CMK (cell line): Measurements from ENCODE around the gene GALNT14.

Source experiments
- DNase-seq: peaks from one replicate; pipeline ENCODE4 v3.0.0-alpha.2; 2010; ENCODE audit warnings: low read depth

Gene GALNT14

DNA sequence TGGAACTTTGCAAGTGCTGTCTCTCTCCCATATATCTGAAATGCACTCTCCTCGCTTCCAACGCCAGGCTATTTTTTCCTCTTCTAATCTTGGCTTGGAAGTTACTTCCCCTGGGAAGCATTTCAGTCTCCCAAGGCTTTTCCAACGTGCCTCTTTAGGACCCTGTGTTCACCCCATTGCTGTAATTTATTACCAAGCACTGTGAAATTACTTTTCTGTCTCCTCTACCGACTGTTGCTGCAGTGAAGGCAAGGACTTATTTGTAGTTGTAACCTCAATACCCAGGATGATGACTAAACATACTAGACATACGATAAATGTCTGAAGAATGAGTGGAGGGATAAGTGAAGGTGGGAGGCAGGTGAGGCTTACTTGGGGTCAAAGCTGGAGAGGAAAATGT is 163.7 kb downstream of the GALNT14 start:
- DNase-seq: no peak

DNA sequence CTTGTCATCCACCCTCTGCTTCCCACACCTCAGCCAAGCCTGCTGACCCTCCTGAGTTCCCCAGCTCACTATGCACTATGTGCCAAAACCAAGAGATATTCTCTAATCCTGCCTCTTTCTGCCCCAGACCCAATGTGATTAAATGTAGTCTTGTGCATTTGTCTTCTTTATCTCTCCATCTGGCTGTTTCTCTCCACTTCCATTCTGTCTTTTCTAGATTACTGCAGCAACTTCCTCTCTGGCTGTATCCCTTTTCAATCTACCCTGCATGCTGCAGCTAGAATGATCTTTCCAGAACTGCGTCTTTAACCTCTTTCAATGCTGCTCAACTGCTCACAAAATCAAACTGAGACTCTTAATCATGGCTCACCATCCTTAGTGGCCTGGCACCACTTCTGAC is 164.1 kb downstream of the GALNT14 start:
- no peak for DNase-seq

DNA sequence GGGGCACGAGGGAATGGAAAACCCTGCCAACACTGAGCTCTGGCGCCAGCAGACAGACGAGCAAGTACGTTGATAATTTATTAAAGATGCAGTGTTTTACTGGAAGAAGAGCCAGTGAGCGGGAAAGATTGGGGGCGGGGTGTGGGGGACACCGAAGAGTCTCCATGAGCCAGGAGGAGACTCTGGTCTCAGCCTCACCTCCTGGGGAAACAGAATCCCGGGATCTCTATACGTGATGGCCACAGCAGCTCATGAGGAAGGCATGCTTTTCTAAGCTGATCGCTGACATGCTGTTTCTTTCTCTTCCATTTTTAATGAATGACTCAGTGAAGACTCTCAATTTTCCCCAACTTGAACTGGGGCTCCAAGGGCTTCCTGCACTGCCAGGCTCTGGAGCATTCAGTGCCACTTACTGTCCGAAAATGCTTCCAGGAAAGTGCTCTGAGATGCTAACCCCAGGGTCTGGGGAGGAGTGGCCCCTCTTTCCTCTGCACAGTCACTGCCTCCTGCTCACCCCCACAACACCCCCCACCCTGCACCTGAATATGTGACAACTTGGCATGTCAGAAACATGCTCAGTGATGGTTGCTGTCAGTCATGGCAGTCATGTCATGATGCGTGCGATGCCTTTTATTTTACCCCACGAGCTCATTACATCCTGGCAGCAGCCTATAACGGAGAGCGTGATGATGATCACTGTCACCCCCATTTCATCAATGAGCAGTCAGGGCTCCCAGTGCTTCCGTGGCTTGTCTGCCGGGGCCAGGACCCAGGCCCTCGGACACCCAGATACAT is 166.8 kb downstream of the GALNT14 start:
- DNase-seq: no peak

DNA sequence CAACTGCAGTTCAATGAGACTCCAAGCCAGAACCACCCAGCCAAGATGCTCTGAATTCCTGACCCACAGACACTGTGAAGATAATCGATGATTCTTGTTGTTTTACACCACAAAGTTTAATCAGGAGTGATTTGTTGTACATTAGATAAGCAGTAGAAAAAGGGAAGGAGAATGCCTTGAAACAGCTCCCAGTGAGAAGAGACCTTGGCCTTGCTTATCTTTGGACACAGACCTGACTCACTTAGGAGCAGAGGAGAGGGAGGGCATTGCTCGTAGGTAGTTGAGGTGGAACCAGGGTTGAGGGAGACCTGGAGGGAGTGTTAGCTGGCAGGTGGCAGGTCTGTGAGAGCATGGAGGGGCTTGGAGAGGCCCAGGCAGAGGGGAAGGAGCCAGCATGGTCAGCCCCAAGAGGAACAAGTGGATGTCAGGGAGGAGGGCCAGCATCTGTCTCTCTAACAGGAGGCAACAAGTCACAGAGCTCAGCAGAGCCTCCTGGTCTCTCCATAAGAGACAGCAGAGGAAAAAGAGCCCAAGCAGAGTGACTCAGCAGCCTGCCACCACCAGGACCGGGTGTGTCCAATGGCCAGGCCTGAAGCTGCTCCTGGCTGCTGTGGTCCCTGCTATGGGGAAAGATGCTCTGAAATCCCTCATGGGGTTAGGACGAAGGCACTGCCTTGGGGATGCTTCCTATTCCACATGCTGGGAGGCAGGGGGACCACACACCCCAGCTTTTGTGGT is 169.4 kb downstream of the GALNT14 start:
- no peak for DNase-seq

DNA sequence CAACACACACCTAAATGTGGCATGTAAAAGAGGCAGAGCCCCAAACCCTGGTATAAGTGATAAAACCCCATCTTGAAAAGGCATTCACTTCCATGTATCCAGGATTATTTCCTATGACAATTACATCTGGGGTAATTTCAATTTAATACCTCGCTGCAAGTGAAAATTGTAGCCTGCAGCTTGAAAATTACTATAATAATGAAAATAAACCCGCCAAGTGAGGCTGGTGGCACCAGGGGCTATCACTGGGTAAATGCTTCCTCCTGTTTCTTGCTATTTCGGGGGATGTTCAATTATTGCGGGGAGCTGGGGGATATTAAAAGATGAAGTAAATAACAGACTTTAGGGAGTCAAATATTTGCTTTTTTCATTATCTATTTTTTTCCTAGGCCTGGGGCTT is 171.5 kb downstream of the GALNT14 start:
- DNase-seq: no peak

DNA sequence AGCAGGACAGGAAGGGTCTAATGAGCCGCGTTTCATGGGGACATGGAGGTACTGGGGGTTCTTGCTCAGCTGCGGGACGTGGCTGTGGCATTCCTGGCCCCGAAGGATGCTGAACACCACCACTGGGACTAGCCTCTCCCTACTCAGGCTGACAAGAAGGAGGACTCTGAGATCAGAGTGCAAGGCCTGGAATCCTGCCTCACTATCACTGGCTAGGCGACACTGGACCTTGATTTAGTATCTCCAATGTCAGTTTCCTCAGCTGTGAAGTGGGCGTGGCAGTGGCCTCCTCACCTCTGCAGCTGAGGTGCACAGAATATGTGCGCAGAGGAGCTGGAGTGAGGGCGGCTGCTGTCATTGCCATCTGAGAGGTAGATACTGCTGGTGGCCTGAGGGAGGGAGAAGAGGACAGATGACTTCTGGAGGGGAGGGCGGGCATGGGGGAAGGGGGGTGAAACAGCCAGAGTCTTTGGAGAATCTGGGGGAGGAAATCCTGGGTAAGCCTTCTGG is 173.2 kb downstream of the GALNT14 start:
- DNase-seq: no peak

DNA sequence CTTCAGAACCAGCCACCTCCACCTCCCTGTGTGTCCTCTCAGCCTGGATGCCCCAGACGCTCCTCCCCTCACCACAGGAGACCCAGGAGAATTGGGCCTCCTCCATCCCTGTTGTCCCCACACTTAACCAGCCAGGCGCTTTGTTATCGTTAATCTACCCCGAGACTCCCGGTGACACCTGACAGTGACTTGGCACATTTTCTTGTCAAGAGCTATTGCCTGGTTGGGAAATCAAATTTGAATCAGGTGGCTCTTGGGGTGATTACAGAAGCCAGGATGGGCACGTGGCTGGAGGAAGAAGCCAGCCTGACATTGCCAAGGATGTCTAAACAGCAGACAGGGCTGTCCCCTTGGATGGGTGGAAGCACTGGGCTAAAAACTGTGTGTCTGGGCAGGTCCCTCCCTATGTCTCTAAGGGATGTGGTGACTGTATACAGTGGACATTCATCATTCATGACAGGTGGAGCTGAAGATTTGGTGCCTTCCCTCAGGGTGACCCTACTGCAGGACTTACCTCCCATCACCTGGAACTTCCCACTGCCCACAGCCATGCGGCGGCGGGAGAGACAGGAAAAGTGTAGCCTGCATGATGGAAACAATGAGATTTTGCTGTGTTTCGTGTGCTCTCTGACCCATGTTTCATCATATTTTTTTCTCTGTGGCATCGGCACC is 173.8 kb downstream of the GALNT14 start:
- DNase-seq: no peak

DNA sequence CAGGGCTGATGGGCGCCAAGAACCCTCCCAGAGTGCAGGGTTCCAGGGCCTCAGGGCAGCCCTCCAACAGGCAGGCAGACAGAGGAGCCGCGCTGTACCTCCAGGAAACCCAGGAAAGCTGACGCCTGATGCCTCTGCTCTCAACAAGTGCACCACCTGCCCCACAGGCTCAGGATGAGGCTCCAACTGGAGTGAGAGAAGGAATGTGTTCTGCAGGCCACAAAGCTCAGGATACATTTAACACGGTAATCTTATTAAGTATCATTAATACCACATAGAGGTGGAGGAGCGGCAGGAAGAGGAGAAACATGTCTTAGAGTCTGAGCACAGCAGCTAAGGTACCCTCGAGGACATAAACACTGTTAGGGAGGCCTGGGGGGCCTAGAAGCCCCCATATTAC is 175.1 kb downstream of the GALNT14 start:
- DNase-seq: no peak

DNA sequence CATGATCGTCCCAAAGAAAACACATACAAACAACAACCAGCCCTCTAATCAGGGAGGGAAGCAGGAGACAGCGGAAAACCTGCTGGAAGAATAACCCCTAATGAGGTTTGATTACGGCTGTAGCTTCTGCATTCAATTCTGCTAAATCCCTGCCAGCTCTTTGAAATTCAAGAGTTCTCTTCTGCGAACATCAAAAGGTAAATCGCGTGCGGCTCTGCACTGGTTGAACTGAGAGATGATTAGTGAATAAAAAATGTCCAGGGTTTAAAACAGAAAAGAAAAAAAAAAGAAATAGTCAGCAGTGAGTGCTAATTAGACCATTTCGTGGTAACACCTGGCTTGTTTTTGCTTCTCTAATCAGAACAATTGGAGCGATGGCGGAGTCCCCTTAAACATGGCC is 178.0 kb downstream of the GALNT14 start:
- no peak for DNase-seq

DNA sequence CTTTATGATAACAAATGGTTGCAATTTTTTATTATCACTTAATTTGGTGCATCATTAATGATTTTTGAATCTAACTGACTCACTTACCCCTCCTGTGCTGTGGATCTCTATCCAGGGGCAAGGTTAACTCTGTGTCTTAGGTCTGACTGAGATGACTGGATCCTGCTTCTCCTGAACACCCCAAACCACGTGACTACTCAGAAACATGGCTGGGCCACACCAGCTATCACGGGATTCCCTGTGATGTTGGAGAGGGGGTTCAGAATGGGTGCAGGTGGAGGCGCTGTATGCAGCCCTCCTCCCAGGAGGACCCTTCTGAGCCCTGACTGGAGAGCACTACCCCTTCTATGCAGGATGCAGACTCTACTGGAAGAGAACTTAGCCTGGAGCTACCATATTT is 178.6 kb downstream of the GALNT14 start:
- DNase-seq: no peak

DNA sequence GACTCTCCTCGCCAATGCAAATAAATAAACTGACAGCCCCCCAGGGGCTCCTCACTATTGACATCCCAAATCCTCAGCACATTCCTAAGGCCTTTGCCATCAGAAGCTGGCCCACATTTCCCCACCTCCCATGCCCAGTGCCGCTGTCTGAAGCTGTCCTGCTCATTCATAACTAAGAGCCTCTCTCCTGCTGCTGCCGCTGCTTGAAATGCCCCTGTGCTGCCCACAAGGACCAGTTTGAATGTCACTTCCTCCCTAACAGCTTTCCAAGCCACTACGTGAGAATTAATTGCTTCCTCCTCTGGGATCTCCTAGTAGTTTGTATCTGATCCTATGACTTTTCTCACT is 179.3 kb downstream of the GALNT14 start:
- DNase-seq: no peak

DNA sequence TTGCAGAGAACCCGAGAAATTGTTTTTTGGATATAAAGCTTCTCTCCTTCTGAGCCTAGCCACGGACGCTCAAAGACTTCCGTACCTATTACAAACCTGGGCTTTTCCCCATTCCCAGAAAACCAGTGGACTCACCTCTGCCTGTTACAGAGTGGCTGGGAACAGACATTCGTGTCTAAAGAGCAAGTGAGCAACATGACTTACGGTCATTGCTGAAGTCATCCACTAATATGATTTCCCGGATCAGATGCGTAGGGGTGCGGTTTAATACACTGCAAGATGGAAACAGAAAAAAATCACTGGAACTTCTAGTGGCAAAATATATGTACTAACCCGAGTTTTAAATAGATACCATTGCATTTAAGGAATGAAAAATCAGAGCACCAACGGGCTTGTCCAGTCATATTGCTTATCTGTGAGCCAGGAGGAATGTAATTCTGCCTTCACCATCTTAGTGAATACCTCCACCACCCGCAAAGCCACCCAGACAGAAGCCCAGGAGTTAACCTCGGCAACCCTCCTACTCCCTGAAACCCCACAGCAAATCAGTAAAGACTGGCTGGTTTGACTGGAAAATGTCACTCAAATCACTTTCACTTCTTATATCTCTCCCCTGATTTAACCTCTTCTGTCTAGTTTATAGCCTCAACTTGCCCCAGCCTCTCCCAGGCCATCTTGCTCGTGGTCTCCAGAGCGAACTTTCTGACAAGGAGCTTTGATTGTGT is 179.9 kb downstream of the GALNT14 start:
- no peak for DNase-seq

DNA sequence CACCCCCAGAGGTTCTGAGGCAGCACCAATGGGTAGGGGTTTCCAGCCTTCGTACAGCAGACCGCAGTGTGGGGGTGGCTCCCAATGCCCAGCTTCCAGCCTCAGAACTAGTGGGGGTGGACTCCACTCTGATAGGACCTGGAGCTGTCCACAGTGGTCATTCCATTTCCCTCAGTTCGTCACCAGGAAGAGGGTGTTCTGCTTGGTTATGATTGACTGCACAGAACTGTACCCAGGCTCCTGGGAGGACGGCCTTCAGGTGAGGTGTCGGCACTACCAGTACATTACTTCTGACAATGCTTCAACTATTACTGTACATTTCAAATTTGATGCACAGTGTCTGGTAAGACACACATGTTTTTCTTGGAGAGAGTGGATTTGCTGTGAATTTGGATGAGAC is 180.6 kb downstream of the GALNT14 start:
- no peak for DNase-seq

DNA sequence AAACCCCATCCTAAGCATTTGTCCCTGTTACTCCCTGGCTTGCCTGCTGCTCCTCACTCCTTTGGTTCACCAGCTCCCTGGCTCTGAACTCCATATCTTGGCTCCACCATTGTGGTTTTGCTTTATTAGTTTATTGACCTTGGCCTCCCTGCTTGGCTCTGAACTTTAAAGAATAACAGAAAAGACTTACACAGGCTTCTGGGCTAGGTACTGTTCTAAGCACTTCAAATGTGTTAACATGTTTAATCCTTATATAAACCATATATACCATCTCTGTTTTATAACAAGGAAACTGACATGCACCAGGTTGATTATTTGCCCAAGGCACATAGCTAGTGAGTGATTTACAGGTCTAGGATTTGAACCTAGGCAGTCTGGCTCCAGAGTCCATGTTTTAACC is 181.2 kb downstream of the GALNT14 start:
- no peak for DNase-seq

DNA sequence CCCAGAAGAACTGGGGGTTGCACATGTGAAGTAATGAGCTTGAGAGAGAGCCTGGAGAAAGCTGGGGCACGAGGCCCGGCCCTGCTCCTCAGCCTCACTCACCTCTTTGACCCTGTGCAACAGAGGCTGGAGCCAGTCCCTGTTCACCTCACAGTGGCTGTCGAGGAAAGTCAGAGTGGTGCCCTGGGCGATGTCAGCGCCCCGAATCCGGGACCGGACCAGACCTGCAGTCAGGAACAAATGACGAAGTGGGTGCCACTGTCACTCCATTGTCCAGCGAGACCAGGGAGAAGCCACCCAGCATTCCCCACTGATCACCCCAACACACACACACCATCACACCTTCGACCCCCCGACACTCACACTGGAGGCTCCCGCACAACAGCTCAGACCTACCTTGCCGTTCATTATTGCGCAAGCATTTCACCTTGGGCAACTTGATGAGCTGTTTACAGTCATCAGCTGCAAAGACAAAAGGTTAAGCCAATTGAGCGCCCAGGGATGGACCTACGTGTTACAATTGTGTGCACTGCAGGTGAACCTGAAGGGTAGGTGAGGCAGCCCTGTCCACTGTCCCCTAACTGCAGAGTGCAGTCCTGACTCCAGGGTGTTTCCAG is 182.6 kb downstream of the GALNT14 start:
- DNase-seq: no peak

DNA sequence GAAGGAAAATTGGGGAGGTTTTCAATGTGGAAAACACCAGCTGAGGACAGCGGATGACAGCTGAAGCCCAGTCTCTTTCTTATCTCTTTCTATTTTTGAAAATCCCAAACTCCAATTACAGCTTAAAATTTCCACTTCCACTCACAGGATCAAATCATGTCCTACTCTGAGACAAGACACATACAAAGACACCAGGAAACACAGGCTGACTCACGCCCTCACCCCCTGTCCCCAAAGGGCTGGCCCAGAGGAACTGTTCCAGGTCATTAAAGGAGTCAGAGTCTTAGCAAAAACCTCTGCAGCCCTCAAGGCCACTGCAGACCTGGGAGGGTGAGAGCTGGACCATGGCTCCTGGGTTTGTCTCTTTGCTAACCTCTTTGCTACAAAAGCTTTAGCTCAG is 187.9 kb downstream of the GALNT14 start:
- no peak for DNase-seq

DNA sequence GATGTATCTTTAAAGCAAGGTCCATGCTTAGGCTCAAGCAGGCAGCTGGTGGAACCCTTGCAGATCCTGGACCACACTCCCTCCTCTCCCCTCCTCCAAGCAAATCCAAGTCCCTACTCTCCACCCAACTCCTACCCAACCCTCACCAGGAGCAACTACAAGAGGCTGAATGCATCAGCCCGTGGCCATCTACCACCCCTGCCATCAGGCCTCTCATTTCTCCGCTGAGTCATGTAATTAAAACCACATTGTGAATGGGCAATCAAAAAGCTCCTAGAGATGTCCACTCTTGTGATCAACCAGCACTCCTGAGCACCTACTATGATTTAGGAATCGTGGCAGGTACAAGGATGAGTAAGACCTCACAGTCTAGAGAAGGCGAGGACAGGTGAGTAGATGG is 188.8 kb downstream of the GALNT14 start:
- DNase-seq: no peak

DNA sequence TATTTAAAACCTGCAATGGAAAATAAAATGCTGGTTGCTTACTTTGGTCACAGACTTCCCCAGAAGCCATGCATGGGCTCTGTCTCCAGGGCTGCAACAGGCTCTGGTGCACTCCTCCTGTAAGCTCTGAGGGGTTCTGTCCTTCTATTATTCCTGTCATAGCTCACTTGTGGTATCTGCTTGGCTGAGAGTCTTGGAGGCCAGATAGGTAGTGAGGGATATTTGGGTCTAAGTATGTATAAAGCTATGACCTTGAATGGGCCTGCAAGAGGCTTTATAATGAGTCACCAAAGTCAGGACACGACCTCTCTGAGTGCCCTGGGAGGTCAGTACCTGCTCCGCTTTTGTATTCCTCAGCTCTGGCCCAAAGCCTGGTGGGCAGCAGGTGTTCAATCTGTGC is 189.4 kb downstream of the GALNT14 start:
- DNase-seq: no peak

DNA sequence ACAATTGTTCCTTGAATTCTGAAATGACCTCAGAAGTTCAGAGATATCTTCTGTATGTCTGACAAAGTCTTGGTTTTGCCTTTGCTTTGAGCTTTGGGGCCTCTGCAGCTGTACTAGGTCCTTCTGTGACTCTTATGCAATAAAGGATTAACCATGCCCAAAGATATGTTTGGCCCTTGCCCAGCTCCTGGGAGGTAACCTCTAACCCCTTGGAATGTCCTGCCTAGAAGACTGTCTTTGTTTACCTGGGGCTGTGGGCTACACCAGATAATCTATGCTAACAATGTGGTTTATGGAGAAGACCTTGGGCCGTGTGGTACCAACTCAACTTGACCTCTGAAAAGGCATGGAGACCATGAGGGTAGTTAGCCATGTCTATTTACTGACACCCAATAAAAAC is 190.1 kb downstream of the GALNT14 start:
- no peak for DNase-seq

DNA sequence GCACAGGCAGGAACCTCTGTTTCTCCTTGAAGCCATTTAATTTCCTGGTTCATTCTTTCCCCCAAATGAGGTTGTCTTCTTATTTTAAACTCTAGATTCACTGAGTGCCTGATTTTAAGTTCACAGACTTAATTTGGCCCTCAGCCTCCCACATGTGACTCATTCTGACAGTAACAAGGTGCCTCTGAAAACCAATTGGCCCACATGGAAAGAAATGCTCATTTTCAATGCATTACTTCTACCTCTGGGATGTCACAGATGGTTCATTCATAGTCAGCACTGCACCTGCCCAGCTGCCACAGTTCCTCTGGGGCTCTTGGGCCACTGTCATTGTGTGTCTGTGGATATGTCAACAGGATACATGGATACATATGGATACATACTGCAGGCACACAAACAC is 190.6 kb downstream of the GALNT14 start:
- DNase-seq: no peak

DNA sequence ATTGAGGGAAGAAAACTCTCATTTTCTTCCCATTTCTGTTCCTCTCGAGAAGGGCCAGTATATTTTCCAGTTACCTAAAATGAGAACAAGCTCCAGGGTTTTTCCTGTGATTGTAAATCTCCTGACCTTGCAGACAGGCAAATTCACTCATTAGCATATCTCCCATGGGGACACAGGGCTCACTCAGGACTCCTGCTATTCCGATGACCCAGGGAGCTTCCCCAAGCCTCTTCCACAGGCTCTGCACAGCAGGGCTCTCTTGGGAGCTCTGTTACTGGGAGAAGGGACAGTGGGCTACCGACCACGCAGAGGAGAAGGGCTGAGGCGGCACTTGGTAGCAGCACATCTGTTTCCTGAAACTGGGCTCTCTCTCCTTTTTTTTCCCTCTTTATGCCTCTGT is 195.8 kb downstream of the GALNT14 start:
- no peak for DNase-seq

DNA sequence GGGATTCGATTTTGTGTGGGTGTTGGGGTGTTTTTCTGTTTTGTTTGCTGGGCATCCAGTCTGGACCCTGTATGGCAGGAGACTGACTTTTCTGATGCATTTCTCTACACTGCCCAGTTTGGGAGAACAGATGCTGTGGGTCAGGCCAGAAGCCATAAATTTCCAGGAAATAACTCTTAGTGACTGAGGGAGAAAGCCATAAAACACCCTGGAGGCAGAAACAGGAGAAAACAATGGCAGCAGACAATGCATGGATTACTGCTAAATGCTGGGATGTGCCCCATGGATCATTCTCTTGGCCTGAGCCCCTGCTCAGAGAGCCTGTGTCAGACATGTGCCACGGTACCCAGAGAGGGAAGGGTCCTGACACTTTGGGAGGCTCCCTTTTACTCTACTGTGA is 197.4 kb downstream of the GALNT14 start:
- no peak for DNase-seq
